ENCODE data around the gene ZIC2.
A peak's percentile ranks its signal among the peaks of the same experiment; 100 is the strongest.

Gene ZIC2

DNA sequence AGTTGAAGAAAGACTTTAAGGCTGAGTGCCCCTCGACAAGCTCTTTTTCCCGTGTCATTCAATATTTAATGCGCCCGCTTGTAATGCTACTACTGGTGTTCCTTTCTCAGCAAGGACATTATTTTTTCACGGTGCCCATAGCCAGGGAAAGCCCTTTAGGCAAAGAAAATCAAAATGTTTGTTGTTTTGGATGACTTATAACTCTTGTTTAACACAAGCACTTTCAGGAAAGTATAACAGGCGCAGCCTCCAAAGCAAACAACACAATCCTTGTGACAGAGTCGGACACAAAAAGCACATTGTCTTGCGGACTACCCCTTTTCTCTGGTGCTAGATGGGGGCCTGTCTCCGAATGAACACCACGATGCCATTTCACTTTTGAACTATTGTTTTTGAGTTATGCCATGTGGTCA lies 22.5 kb upstream of the ZIC2 start:
- no peak overlapping the region for H3K4me3 ChIP-seq (ENCODE audit: low read depth, low read length)

DNA sequence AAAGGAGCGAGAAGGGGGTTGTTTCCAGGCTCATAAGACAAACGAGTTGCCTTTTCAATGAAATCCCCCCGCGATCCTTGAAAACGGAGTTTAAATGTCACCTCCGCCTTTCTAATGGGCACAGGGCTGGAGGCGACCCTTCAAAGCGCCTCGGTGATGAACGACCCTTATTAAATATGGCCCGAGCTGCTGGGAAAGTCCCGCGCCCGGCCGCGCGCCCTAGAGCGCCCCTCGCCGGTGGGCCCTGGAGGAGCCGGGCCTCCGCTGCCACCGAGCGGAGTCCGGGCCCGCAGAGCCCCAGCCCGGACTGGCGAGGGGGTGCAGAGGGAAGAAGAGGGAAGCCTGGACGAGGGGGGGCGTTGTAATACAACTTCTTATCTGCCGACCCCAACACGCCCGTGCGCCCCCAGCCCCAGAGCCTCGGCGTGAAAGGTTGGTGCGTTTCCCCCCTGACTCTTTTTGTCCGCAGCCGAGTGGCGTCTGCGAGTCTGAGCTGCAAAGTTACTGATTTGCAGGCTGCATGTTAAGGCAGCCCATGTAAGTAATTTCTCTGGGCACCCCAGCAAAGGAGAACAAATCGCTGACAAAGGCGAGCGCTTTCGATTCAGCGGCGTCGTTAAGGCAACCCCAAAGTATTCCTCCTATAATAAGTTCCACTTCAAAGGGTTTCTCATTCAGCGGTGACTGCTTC lies 21.9 kb upstream of the ZIC2 start:
- H3K4me3 ChIP-seq (ENCODE audit: low read depth, low read length): peak overlapping the region; percentile 18

DNA sequence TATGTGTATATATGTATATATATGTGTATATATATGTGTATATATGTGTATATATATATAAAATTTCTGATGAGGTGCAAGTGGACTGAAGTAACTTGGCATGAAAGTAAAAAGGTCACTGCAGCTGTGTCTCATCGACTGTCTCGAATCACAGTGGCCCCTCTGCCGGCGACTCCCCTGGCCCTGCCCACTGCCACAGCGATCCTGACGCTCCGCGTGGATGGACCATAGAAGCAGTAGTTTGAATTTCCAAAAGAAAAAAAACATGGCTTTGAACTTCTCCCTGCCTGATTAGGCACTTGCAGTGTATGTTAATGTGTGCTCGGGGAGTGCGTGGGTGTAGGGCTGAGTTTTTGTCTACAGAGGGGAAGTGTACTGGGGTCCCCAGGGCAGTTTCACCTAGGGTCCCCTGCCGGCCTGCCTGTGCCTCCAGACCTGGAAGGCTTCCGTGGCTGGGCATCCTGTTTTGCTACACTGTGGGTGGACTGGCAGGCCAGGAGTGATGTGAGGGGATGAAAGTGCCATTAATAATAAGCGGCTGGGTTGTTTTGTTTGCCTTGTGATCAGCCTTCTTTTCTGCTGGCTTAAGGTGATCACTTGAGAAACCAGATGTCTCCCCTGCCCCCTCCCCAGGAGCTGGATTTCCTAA lies 20.8 kb upstream of the ZIC2 start:
- no peak overlapping the region for H3K4me3 ChIP-seq (ENCODE audit: low read depth, low read length)

DNA sequence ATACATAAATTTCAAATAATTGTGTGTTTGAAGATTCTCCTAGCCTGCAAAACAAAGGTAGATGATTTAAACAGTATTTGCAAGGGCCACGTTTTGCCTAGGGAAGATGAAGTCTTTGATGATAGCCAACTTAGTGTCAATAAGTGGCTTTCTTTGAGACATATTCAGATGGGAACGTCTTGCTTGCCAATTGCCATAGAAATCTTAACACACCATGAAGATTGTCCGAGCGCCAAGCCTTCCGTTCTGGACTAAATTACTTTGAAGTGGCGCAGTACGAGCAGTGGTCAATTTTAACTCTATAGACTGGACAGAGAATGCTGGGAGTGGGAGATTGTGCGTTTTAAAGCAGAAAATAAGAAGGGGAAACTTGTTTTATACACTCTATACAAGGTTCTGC lies 19.9 kb upstream of the ZIC2 start:
- H3K4me3 ChIP-seq (ENCODE audit: low read depth, low read length): no peak overlapping the region

DNA sequence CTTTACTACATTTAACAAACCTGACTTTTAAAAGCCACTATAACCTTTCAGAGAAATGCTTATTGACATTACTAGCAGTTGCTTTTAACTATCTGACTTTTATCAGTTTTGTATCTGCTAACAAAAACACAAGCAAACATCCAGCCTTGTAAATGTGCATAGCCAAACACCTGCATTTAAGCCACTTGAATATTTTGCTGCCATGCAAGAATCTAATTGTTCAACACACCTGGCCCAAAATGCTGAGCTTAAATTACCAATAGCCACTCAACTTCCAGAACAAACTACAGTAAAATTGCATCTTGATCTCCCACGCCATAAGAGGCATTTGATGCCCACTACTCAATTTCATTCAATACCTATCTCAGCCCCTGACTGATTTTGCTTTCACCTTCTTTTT lies 19.3 kb upstream of the ZIC2 start:
- no peak overlapping the region for H3K4me3 ChIP-seq (ENCODE audit: low read depth, low read length)

DNA sequence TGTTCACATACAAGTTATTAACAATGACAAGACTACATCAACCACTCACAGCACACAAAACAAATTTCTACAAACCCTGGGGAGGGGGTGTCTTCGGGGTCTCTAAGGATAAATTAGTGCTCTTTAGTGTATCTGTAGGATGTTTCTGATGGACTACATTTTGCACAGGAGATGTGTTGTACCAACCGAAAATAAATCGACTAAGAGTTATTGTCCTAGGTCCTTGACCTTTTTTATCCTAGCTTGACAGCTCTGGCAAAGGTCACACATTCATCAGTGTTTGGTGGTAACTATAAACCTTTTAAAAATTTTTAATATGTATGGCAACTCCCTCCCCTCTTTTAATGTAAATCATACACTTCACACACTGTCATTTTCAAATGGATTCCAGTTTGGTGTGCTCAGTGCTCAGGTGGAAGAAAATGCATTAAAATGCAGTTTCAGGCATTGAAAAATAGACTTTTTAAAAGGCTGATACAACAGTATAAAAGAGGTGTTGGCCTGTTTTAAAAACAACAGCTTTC lies 17.7 kb upstream of the ZIC2 start:
- no peak overlapping the region for H3K4me3 ChIP-seq (ENCODE audit: low read depth, low read length)

DNA sequence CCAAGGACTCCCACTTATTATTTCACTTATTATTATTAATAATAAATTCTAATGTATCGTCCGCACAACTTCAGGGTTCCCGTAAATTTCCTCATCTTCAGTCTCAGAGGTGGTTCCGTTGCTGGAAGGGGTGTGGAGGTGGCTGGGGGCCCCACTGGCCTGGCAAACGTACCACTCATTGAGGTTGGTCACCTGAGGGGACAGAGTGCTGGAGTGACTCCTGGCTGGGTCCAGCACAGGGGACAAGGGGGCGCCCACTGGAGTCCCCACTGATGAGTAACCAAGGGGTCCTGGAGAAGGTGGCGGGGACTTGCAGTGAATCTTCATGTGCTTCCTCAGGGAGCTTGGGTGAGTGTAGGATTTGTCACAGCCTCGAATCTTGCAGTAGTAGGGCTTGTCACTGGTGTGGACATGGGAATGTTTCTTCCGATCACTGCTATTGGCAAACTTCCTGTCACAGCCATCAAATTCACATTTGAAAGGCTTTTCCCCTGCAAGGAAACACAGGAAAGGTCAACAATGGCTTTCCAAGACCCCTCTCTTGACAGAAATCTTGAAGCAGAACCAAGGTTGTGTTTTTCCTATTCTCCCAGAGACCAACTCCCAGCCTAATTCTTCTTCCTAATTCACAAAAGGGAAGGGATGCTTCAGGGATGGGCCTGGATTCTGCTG lies 16.1 kb upstream of the ZIC2 start:
- no peak overlapping the region for H3K4me3 ChIP-seq (ENCODE audit: low read depth, low read length)

DNA sequence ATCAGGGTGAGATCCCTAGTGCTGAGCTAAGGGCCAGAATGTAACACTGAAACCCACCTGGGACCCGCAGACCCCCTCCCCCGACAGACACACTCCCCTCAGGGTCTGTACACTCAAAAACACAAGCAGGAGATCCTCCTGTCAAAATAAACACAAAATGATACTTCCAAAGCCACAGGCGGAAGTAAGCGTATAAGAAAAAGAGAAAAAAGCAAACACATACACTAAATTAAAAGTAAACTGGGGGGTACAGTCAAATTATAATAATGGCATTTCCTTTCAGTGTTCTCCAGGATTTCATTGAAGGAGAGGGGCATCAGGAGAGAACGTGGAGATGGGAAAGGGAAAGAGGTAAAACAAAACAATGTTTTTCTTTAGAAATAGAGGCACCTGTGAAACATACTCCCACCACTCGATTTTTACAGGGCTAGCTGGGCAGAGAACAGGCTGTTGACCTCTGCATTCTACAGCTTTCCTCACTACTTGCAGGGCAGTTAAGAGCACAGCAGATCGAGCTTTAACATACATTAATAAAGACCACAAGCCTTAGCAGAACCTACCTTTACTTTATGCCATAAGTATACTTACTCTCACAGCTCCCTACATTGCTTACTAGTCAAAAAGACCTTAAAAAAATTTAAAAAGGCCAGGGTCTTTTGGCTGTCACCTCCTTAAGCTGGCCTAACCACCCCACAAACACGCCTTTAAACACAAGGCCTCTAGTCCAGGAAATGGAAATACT lies 15.3 kb upstream of the ZIC2 start:
- H3K4me3 ChIP-seq (ENCODE audit: low read depth, low read length): no peak overlapping the region

DNA sequence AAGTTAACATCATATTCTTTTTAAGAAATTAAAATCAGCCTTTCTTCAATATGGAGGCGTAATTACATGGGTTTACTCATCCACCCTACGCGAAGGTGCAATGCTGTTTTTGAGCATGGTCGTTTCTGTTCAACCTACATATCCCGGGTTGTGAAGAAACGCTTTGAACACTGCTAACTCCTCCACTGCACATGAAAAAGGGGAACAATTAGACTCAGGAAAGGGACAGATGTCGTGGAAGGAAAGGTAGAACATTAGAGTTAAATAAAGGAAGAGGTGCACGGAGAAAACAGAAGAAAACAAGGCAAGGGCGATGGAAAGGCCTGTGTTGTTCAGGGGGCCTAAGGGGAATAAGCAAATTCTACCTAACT lies 14.1 kb upstream of the ZIC2 start:
- H3K4me3 ChIP-seq (ENCODE audit: low read depth, low read length): peak overlapping the region; percentile 83

DNA sequence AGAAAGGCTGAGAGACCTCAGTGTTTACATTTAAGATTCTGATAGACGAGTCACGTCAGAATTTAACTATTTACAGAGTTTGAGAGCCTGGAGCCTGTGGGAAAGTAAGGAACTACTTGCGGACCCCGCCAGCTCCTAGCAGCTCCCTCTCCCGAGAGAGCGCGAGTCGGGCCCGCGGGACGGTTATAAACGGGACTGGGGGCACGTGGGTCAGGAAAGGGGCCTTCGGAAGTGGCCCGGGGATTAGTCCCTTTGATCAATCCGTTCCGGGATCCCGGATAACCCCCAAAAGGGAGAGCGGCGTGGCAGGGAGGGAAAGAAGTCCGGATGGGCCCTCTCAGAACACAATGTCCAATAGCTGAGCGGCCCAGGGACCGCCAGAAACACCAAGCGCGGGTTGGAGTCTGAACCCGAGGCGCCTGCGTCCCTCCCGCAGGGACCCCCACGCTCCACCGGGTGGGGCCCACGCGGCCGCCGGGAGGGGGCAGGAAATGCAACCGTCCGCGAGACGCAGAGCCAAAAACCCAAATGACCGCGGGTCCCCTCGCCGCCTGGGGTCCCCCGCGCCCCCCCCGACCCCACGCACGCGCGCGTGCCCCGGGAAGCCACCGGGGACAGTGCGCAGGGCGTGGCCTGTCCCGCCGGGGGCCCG lies 13.6 kb upstream of the ZIC2 start:
- peak overlapping the region; percentile 83 for H3K4me3 ChIP-seq (ENCODE audit: low read depth, low read length)

DNA sequence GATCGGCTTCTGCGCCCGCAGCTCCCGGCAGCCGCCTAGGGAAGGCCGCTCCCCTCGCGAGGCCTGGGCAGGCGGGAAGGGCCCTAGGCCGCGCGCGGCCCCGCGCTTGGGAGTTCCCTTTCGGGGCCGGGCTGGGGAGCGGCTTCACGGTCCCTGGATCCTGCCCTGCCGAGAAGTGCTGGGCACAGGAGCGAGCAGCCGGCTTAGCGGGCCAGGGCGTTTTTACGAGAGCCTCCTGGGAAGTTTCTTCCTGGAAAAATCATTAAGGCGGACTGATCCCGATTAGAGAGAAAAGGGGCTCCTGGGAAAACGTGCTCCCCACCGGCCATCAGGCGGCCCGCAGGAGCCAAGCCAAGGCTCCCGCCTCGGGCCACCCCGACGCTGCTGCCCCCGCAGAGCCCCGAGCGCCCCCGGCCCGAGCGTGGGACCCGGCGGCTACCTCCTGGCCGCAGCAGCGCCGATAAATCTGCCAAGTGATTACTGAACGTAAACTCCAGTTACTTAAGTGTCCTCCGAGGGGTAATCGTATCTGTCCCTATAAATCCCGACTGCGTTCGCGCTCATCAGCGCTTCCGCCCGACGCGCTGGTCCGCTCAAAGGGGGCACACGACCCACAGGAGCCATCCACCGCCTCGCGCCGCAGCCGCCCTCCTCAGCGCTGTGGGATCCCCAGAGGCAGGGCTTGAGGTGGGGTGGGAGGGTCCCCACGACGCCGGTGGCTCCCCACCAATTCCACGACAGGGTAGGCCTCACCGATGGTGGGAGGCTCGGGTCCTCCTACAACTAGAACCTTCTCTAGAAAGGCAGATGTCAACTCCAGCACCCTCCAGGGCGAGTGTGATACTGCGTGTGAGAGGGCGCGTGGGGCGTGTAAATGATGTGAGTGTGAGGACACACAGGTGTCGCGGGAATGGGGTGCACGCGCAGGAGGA lies 12.8 kb upstream of the ZIC2 start:
- H3K4me3 ChIP-seq (ENCODE audit: low read depth, low read length): peak overlapping the region; percentile 83

DNA sequence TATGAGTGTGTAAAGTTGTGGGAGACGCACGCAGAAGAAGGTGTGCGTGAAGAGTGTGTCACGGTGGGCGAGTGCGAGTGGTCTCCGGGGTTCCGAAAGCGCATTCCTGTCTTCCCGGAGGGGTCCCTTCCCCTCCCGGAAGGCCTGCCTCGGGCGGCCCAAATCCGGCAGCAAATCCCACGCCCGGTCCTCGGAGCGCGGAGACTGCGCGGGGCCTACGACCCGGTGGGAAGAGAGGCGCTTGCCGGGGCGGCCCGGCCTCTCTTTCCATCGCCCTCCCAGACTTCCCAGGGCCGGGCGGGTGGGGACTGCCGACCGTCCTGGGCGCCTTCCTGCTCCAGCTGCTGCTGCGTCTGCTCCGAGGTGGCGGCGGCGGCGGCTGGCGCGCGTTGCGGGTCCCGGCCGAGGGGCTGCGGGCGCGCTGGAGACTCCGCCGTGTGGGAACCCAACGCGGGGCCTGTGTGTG lies 12.1 kb upstream of the ZIC2 start:
- peak overlapping the region; percentile 83 for H3K4me3 ChIP-seq (ENCODE audit: low read depth, low read length)

DNA sequence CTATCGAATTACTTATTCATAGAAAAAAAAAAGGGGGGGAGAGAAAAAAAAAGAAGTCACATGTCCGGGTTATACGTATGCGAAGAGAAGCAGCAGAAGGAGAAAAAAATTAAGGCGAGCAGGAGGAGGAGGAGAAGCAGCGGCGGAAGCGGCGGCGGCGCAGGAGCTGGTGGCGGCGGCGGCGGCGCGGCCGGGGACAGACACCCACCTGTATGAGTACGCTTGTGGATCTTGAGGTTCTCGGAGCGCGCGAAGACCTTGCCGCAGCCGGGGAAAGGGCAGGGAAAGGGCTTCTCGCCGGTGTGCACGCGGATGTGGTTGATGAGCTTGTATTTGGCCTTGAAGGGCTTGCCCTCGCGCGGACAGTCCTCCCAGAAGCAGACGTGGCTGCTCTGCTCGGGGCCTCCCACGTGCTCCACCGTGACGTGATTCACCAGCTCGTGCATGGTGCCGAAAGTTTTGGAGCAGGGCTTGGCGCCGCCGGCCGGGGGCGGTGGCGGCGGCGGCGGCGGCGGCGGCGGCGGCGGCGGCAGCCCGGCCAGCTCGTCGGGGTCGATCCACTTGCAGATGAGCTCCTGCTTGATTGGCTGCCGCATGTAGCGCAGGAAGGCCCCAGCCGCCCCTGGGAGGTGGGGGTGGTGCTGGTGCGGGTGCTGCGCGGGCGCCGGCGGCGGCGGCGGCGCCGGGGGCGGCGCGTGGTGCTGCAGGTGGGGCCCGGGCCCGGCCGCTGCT lies 11.5 kb upstream of the ZIC2 start:
- H3K4me3 ChIP-seq (ENCODE audit: low read depth, low read length): peak overlapping the region; percentile 83

DNA sequence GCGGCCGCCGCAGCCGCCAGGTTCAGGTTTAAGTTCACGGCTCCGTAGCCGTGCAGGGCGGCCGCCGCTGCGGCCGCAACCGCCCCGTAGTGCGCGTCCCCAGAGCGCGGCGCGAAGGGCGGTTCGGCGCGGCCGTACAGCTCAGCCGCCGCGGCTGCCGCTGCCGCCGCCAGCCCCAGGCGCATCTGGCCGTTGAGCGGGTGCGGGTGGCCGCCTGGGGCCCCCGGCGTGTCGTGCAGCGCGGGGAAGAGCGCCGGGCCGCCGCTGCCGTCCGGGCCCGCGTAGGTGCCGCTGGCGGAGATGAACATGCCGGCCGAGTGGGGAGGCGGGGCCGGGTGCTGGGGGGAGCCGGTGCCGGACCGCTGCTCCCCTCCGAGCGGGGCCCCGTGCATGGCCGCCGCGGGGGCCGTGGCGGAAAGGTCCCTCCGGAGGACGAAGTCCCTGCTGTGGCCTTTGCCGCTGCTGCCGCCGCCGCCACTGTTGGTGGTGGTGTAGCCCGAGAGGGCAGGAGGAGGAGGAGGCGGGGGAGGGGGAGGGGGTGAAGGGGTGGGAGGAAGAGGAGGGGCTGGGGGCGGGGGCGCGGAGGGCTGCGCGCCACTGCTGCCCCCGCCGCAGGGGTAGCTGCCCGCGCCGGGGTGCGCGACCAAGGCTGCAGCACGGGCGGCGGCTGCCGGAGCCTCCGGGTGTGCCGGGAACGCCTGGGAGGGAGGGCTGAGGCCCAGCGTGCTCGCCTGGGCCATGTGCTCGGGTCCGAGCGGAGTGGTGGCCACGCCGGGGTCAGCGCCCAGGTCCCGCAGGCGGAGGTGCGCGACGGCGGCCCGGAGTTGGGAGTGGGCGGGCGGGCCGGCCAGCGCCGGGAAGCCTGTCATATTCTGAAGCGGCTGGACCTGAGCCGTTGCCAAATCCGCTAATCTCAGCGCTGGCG lies 10.7 kb upstream of the ZIC2 start:
- H3K4me3 ChIP-seq (ENCODE audit: low read depth, low read length): peak overlapping the region; percentile 54

DNA sequence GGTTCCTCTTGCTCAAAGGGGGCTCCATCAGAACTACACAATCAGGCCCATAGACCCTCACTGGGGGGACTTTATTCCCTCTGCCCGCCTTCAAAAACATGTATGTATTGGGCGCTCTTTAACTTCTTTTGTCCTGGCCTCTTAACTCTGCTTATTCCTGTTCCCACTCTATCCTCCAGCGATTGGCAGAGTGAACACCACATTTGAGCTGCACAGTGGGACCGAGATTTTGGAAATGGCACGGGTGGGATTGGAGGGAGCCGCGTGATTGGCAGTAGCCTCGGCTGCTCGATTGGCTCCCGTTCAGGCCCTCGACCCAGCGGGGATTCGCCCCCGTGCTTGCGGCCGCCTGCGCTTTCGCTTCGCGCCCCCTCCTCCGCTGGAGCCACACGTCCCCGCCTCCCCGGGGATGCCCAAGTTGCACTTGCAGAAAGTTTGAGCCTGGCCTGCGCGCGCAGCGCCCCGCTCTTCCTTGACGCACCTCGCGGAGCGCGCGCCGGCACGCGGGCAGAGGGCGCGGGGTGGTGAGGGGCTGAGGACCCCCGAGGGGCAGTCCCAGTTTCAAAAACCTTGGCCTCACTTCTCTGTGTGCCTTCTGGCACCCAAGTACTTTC lies 9.9 kb upstream of the ZIC2 start, which contains the start of gene ZIC5:
ZIC5 (minus strand) TSS at position 192 of the 614 bp plus-strand sequence; CDS start at position 28, 164 bp downstream.
- peak within 1 kb of the TSS; percentile 54 for H3K4me3 ChIP-seq (ENCODE audit: low read depth, low read length)

DNA sequence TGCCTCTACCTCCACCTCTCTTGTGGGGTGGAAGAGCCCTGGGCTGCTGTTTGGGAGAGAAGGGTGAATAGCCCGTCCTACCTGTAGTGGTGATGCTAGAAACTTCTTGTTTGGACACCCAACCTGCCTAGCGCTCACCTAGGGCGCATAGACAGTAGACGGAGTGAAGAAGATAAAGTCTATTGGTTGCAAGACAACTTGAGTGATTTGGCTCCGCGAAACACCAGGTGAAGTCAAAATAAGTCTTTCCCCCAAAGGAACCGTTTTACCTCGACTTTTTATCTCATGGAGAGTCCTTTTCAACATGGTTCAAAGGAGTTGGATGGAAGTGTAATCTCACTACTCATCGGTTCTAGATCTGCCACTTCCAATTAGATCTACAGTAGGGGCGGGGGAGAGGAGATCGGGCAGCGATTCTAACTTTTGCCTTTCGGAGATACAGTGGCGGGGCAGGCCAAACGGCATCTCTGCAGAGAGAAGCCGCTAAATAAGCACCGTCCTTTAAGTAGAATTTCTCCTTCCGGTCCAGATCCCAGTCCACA lies 9.3 kb upstream of the ZIC2 start:
- H3K4me3 ChIP-seq (ENCODE audit: low read depth, low read length): peak overlapping the region; percentile 33

DNA sequence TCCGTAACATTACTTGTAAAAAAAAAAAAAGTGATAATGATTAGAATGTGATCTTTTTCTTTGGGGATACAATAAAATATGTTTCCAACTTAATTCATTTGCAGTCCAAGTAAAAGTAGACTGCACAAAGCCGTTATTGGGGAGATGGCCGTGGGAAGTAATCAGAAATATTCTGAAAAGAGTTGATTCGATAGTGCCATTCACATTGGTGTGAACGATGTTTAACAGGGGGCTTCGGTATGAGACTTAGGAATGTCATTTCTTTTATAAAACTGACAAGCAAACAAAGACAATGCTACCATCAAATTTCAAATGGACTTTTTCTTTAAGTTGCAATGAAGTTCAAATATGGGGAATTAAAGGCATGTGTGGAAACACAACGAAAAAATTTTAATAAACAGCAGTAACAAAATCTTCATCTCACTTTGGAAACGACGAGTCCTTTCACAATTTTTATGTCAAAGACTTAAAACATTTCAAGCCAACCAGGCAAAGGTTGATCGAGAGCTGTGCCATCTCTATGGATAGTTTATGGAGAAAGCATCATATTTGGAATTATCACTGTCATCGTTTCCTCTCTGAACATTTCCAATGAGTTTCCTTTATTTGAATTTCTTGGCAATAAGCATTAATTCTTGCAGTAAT lies 8.3 kb upstream of the ZIC2 start:
- H3K4me3 ChIP-seq (ENCODE audit: low read depth, low read length): no peak overlapping the region
